NCI-H2227 treated with DMSO at 0.1 percent for 48 hours (cell line): ENCODE measurements around the gene CD320.
"Not testable (repeated sequence)": the region's sequence is repeated elsewhere in the genome, so short reads cannot be mapped to it uniquely, and the experiment has no call there.

Experiments used
- DNase-seq: peaks from one replicate; lab custom pipeline; 2025; lab: John Stamatoyannopoulos, UW

CD320 gene

DNA sequence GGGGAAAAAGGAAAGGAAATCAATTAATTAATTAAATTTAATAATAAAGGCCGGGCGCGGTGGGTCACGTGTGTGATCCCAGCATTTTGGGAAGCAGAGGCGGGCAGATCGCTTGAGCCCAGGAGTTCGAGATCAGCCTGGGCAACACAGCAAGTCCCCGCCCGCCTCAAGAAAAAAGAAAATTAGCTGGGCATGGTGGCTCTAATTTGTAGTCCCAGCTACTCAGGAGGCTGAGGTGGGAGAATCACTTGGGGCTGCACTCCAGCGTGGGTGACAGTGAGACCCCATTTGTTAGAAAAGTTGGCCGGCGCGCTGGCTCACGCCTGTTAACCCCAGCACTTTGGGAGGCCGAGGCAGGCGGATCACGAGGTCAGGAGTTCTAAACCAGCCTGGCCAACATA lies 733 bp upstream of the CD320 start:
- no peak for DNase-seq

DNA sequence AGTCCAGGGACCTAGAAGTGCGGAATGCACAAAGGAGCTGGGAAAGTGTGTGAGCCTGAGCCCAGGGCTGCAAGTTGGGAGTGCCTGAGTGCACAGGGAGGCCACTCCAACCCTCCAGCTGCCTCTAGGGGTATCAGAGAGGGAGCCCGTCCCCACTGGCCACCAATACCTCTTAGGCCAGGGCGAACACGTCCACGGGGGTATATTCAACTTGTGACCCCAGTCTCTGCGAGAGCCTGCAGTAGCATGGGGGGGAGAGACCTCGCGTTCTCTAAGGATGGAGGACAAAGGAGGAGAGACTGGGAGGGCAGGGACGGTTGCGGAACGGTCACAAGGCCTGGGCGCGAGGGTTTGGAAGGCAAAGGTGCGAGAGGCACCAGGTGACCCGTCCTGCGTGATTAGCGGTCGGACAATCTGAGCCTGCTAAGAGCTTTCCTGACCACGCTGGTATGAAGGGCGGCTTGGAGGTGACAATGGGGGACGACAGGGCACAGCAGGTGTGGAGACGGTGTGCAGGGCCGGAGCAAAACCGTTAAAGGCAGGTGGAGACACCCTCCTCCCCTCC lies 676 bp downstream of the CD320 start:
- no peak for DNase-seq

DNA sequence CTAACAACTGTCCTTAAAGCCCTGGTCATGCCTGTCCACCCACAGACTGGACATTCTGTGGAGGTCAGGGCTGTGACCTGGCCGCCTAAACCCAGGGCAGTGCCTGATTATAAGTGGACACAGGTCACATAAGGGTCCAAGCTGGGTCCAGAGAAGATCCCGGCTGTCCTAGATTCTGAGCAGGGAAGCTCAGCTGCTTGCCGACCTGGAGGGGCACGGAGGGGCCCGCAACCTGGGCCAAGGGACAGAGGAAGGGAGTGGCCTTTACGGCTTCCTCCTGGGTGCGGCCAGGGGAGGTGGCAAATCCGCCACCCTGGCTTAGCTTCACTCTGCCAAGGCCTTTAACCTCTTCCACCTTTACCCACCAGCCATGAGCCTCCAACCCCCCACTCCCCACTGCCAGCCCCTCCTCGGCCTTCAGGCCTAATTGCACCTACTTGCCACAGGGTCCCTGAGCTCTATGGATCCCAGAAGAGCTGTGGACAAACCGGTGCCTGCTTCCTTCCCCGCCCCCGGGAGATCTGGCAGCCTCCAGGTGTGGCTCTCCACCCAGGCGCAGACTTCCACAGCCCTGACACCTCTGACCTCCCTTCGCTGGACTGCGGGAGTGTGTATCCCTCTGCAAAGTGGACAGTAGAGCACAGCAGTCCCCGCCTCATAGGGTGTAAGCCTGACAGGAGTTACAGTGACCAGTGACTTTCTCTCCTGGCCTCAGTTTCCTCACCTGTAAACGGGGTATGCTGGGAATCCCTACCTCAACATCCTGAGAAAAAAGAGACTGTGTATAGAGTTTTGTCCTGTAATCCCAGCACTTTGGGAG lies 1.7 kb downstream of the CD320 start:
- no peak for DNase-seq

DNA sequence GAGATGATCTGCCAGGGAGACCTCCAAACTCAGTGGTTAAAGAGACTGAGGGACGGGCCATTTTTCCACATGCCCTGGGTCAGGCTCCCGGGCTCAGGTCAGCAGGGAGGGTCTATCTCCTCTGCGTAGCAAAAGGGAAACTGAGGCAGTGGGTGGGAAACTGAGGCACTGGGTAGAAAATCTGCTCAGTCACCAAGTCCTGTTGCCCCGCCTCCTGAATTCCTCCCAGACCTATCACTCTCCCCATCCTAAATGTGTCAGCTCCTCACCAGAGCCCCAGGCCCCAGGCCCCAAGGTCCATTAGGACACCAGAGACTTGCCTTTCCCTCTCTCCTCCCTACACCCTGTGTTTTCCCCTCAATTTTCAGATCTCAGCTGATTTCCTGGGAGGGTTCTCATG lies 2.4 kb downstream of the CD320 start:
- no peak for DNase-seq

DNA sequence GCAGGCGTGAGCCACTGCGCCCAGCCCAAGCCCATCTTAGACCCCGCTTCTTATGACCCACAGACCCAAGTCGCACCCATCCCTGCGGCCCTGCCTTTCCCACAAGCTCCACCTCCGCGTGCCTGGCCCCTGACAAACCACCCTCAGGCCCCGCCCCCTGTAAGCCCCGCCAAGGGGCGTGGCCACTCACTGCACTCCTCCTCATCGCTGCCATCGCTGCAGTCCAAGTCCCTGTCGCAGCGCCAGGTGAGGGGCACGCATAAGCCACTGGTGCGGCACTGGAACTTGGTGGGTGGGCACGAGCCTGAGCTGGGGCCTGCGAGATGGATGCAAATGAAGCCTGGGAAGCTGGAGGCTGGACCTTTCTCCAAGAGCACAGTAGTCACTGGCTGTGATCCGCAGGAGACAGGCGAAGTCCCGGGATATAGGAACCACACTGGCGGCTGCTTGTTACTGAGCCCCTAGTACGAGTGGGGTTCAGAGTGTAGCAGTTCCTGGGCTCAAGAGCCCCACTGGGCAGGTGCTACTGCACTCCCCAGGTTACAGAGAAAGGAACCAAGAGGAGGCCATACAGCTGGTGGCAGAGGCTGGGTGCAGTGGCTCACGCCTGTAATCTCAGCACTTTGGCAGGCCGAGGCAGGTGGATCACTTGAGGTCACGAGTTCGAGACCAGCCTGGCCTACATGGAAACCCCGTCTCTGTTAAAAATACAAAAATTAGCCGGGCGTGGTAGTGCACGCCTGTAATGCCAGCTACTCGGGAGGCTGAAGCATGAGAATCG lies 3.1 kb downstream of the CD320 start:
- no peak for DNase-seq

DNA sequence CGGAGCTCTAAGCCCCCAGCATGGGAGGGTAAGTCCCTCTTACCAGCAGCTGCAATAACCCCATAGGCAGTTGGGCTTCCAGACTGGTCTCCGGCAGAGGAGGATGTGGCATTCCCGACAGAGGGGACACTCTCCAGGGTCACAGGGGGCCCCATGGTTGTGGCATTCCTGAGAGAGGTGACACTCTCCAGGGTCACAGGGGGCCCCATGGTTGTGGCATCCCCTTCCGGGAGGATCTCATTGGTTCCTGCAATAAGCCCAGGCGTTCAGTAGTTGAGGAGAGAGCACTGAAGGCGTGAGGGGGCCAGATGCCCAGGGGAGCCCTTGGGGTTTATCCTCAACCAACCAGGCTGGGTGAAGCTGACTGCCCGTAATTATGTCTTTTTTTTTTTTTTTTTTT lies 5.4 kb downstream of the CD320 start:
- no peak for DNase-seq

DNA sequence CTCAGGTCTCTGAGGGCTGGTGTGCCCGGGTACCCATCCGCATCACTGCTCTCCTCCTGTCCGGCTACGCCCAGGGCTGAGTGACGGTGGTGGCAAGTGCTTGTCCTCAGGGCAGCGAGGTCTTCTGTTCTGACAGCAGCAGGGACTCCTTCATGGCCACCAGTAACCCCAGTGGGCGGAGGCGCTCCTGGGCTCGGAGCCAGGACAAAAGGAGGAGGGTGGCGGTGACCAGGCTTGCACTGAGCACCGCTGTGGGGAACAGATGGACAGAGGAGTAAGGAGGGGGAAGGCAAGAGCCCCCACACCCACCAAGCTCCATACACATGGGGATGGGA lies 5.8 kb downstream of the CD320 start:
- DNase-seq, result no peak

DNA sequence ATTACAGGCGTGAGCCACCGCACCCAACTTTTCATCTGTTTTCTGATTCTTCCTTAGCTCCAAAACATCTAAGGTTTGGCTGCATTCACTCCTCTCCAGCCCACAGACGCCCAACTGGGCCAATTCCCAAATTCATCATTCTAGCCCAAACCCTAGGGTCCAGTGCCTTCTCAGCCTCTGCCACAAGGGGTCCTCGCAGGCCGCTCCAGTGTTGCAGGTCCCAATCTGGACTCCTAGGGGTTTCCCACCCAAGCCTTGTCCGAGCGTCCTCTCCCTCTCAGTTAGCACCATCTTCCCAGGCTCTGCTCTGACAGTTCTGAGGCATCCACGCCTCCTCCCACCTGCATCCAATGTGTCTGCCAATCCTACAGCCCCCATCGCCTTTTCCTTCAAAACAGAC lies 16.8 kb downstream of the CD320 start:
- not testable (repeated sequence) for DNase-seq

DNA sequence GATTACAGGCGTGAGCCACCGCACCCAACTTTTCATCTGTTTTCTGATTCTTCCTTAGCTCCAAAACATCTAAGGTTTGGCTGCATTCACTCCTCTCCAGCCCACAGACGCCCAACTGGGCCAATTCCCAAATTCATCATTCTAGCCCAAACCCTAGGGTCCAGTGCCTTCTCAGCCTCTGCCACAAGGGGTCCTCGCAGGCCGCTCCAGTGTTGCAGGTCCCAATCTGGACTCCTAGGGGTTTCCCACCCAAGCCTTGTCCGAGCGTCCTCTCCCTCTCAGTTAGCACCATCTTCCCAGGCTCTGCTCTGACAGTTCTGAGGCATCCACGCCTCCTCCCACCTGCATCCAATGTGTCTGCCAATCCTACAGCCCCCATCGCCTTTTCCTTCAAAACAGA lies 31.6 kb downstream of the CD320 start:
- DNase-seq, result not testable (repeated sequence)

DNA sequence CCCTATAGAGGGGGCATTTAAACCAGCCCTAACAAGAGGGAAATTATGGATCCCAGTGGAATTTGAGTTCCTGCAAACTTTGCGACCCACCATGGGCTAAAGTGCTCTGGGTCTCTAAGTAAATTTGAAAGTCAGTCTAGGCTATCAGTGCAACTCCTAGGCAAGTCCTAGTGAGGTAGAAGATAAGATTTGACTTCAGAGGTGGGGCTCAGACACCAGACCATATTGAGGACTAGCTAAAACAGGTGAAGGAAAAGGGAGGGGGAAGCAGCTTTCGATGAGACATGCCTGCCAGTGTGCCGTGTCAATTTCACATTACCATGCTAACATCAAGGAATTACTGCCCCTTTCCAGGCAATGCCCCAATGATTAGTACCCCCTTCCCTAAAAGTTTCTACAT lies 38.4 kb downstream of the CD320 start:
- no peak for DNase-seq

DNA sequence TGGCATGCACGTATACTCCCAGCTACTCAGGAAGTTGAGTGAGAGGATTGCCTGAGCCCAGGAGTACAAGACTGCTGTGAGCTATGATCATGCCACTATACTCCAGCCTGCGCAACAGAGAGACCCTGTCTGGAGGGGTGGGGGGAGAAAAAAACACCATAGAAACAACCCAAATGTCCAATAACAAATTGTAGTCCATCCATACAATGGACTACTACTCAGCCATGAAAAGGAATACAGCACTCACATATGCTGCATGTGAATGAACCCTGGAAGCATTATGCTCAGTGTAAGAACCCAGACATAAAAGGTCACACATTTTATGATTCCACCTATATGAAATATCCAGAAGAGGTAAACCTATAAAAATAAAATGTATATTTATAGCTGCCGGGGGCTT lies 42.3 kb downstream of the CD320 start:
- no peak for DNase-seq

DNA sequence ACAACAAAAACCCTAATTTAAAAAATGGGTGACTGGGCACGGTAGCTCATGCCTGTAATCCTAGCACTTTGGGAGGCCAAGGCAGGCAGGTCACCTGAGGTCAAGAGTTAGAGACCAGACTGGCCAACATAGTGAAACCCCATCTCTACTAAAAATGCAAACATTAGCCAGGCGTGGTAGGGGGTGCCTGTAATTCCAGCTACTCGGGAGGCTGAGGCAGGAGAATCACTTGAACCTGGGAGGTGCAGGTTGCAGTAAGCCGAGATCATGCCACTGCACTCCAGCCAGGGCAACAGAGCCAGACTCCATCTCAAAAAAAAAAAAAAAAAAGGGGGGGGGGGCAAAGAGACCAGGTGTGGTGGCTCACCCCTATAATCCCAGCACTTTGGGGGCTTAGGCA lies 43.9 kb downstream of the CD320 start:
- not testable (repeated sequence) for DNase-seq

DNA sequence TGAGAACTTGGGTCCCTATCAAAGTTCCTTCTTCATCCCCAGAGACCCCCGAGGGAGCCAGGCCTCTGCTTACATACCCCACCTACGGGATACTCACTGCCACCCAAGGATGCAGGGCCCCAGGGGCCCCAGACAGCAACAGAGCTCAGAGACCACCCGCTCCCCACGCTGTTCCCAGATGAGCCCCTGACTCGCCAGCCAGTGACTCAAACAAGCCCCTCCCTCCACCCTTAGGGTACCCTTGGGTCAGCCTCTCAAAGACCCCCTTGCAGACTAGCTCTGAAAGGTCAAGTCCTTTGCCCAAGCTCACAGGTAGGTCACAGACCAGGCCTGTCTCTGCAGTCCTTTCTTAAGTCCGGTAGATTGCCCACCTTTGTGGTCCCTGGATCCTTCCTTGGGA lies 45.7 kb downstream of the CD320 start:
- DNase-seq, result no peak

DNA sequence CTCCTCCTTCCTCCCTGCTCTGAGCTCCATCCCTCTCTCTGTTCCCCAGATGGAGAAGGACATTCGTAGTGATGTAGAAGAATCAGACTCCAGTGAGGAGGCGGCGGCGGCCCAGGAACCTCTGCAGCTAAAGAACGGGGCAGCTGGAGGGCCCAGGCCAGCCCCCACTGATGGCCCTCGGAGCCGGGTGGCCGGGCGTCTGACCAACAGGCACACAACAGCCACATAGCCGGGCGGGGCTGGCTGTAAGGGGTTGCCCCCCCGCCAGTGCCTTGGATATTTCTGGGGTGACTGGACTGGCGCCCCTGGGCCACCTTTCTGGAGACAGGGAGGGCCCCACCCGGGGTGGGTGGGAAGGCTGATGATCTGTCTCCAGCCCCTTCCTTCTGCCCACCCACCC lies 46.3 kb downstream of the CD320 start:
- no peak for DNase-seq

DNA sequence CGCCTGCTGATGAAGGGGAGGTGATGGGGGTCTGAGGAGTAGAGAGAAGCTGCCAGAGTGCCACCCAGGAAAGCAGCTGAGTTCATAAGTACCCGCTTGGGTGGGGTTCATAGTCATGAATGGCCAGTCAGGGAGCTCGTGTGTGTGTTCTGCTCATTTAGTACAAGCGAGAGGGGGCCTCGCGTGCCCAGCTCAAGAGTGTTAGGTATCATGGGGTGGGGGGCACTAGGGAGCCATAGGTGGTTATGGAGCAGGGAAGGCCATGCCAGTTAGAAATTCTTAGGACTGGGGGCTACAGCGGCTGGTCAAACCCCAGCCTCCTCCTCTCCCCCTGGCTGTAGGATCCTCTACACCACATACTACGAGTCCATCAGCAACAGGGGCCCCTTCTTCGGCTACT lies 46.8 kb downstream of the CD320 start:
- DNase-seq, result no peak

DNA sequence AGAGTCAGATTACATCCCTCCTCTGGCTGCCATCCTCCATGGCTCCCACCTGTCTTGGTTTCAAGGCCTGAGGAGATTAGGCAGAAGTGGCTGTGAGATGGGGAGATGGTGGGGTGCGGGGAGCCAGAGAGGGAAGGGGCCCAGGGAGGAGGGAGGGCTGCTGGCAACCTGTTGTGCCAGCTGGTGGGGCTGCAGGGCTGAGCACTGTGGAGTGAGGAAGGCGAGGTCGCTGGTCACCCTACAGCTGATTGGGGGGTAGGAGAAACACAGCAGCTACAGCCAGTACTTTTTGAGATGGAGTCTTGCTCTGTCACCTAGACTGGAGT lies 48.3 kb downstream of the CD320 start:
- no peak for DNase-seq

DNA sequence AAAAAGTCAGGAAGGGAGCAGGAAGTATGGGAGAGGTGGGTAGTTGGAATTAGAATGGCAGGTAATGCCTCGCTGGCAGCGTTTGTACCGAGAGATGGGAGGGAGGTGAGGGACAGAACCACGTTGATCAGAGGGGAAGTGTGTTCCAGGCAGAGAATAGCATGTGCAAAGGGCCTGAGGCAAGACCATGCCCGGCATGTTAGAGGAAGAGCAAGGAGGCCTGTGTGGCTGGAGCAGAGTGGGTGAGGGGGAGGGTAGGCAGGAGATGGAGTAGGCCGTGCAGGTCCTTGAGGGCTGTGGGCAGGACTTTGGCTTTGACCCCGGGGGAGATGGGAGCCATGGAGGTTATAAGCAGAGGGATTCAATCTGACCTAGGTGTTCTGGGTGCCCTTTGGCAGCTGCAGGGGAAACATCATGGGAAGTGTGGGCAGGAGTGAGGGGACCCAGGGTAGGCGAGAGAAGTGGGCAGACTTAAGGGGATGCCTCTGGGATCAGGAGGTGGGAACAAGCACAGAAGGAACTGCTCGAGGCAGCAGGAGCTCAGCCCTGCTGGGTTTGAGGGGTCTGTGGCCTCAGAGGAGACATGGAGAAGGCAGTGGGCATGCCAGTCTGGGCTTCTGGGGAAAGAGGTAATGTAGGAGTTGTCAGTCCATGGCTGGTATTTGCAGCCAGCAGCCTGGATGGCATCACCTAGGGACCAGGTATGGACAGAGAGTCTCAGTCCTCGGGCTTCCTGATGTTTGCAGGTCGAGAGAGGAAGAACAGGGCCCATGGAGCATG lies 48.8 kb downstream of the CD320 start:
- no peak for DNase-seq

DNA sequence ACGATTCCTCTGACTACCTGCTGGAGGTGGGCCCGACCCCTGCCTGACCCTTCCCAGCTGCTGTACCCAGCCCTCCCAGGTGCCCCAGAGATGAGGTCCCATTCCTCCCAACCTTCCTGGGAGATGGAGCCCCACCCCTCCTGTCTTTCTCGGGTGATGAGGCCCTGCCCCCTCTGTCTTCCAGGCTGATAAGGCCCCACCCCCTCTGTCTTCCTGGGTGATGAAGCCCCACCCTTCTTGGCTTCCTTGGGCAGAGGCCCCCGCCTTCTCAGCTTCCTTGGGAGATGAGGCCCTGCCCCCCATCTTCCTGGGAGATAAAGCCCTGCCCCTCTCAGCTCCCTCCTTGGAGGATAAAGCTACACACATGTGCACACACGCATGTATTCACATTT lies 51.1 kb downstream of the CD320 start:
- no peak for DNase-seq

DNA sequence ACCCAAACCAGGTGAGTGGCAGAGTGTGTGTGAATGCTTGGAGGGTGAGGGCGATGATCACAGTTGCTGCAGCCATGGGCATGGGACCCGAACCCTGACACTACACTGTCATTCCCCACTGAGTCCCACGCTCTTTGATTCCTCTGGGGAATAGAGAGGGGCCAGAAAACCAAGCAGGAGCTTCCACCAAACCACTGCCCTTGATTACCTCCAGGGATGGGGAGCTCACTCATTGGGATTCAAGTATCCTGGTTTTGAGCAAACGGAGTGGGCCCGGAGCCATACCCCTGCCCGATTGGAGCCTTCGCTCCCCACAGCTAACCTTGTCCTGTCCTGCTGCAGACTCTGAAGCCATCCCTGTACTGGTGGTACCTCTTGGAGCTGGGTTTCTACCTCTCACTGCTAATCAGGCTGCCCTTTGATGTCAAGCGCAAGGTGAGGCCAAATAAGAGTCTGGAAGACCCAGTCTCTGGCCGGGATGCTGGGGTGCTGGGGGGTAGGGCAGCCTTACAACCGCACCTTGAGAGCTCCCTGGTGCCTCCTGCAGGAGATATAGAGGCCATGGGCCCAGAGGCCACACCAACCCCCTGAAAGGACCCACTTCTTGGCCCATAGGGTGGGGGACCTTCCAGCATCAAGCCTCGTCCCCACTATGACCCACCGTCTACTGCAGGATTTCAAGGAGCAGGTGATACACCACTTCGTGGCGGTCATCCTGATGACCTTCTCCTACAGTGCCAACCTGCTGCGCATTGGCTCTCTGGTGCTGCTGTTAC lies 51.7 kb downstream of the CD320 start:
- no peak for DNase-seq

DNA sequence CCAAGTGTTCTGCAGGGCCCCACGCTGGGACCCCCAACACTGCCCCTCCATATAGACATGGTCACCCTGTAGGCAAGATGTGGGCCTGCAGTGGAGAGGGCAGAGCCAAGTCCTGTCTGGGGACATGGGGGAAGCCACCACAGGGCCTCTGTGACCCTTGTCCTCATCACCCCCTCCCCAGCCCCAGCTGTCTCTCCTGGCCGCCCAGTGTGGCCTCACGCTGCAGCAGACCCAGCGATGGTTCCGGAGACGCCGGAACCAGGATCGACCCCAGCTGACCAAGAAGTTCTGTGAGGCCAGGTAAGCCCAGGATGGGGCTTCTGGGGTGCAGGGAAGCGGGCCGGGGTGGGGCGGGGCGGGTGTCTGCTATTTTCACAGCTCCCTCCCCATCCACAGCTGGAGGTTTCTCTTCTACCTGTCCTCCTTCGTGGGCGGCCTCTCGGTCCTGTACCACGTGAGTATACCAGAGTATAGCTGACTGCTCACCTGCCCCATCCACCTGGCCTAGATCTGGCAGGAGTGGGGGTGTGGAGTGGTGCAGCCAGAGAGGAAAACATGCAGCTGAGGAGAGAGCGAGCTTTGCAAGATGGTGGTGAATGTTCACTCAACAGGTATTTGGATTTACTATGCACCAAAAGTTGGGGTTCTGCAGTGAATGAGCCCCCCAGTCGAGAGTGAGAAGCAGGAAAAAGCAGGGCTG lies 52.6 kb downstream of the CD320 start:
- DNase-seq, result no peak

DNA sequence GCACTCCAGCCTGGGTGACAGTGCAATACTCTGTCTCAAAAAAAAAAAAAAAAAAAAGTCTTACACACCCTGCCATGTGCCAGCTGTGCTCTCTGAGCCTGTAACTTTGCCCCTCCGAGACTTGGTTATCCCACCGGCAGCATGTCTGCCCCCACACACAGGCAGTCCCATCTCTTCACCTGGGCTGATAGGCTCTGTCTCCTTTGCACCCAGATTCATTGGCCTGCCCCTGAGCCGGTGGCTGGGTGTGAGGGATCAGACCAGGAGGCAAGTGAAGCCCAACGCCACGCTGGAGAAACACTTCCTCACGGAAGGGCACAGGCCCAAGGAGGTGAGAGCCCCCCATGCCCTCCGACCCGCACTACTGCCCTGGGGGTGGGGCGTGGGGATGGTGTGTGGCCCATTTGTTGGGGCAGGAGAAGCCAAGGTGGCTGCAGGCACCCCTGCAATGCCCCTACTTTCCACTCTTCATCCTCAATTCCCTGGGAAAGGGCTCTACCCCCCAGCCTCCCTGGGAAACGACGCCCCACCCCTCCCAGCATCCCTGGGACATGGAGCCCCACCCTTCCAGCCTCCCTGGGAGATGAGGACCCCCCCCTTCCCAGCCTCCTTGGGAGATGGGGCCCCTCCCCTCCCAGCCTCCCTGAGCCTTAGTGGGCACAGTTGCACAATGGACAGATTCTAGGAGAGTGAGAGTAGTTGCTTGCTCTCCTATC lies 53.7 kb downstream of the CD320 start:
- DNase-seq, result no peak
